SIG-M5 treated with dmso at 0.1 percent for 504 hours (cell line): Measurements from ENCODE around the gene CEP104.
"Not testable (repeated sequence)": the region's sequence is repeated elsewhere in the genome, so short reads cannot be mapped to it uniquely, and the experiment has no call there.

Source experiments
- DNase-seq: peaks from one replicate; lab custom pipeline; 2025; ENCODE audit not compliant: unreplicated experiment; lab: John Stamatoyannopoulos, UW

Gene CEP104

GRCh38 chr1:3828391-3828790 is 28.6 kb downstream of the CEP104 start:
- no peak for DNase-seq

GRCh38 chr1:3827813-3828307 is 29.2 kb downstream of the CEP104 start:
- DNase-seq: no peak

DNA sequence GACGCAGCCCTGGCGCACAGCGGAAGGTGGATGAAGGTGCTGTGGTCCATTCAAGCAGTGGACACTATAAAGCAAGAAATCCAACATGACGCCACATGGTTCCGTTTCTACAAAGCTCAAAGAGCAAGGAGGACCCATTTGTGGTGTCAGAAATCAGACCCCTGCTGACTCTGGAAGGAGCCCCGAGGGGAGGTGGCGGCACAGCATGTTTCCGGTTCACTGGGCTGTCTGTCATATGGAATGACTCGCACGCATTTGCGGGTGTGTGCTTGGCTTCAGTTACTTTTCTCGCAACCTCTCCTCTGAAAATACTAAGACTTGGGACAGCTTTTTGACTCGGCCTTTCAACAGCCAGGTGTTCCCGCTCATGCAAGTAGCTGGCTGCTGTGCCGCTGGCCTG is 31.7 kb downstream of the CEP104 start:
- no peak for DNase-seq

GRCh38 chr1:3824650-3825049 is 32.4 kb downstream of the CEP104 start:
- DNase-seq: no peak

DNA sequence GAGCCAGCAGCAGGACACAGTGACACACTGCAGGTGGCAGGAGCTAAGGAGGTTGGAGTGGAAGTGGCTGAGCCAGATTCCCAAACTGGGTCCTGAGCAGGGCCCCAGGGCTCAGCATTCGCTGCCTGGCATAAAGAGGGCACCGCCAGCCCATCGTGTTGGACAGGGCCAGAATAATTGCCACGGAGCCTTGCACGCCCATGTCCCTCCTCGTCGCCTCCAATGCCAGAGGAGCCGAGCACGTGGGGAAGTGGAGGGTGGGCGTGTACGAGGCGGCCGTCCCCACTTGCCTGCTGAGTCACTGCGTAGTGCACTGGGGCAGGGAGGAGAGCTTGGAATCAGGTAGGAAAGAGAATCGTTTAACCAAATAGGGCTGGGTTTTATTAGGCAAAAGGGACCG is 34.6 kb downstream of the CEP104 start:
- no peak for DNase-seq

GRCh38 chr1:3821908-3822307 is 35.1 kb downstream of the CEP104 start:
- DNase-seq: no peak

GRCh38 chr1:3821447-3821846 is 35.6 kb downstream of the CEP104 start:
- DNase-seq: no peak

DNA sequence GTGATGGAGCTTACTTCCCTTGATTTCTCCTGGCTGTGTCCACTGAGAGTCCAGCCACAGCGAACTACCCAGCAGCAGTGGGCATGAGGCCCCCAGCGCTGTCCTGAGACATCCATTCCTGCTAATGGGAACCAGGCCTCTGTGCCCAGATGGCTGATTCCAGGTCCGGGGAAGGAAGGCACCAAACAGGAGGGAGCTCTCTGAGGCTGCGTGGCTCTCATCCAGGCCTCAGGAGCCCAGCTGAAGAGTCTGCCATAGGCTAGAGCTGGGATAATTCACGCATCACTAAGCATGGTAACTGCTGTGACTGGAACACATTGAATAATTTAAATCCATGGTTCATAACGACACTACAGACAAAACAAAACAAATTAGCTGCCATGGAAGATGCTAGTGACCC is 36.0 kb downstream of the CEP104 start:
- no peak for DNase-seq

GRCh38 chr1:3820316-3820715 is 36.7 kb downstream of the CEP104 start:
- DNase-seq: no peak

- no peak for DNase-seq
Measured at GRCh38 chr1:3819771-3820200, 37.2 kb downstream of the CEP104 start.

GRCh38 chr1:3817821-3818597 is 39.0 kb downstream of the CEP104 start:
- no peak for DNase-seq

- no peak for DNase-seq
Measured at GRCh38 chr1:3817138-3817740, 39.8 kb downstream of the CEP104 start.

- DNase-seq: no peak
Measured at GRCh38 chr1:3816331-3817137, 40.5 kb downstream of the CEP104 start.

- DNase-seq: no peak
Measured at GRCh38 chr1:3814771-3815561, 42.0 kb downstream of the CEP104 start.

- no peak for DNase-seq
Measured at GRCh38 chr1:3814065-3814464, 42.9 kb downstream of the CEP104 start.

GRCh38 chr1:3811595-3811911 is 45.5 kb downstream of the CEP104 start:
- no peak for DNase-seq

DNA sequence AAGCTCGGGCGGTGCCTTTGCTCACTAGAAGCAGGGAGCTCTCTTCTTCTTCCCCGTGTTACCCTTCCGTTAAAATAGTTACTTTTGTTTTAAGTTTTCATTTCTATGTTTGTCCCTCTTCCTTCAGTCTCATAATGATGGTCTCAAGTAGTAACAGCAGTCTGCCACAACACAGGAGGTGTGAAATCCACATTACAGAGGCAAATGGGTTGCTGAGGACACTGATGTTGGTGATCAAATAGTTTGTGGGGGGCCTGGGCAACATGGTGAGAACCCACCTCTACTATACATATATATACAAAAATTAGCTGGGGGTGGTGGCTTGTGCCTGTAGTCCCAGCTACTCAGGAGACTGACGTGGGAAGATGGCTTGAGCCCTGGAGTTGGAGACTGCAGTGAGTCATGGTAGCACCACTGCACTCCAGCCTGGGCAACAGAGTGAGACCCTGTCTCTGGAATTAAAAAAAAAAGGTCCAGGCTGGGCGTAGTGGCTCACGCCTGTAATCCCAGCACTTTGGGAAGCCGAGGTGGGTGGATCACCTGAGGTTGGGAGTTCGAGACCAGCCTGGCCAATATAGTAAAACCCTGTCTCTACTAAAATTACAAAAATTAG is 46.8 kb downstream of the CEP104 start:
- DNase-seq: not testable (repeated sequence)

- no peak for DNase-seq
Measured at GRCh38 chr1:3809680-3810079, 47.3 kb downstream of the CEP104 start.

DNA sequence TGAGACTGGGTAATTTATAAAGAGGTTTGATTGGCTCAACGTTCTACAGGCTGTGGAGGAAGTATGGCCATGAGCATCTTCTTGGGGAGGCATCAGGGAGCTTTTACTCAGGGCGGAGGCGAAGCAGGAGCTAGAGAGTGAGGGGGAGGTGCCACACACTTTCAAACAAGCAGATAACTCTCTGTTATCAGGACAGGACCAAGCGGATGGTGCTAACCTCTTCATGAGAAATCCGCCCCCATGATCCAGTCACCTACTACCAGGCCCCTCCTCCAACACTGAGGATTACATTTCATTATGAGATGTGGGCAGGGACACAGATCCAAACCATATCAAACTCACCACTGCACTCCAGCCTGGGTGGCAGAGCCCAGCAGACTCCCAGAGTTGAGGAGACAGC is 49.2 kb downstream of the CEP104 start:
- no peak for DNase-seq

- no peak for DNase-seq
Measured at GRCh38 chr1:3805038-3805437, 52.0 kb downstream of the CEP104 start.

GRCh38 chr1:3804627-3804944 is 52.4 kb downstream of the CEP104 start:
- DNase-seq: not testable (repeated sequence)
